Measurements from ENCODE around the gene PRKAG2. TPM values are rescaled to one million over a fixed set of nuclear protein-coding genes. Genes with fewer than 3 reads are reported as not detected.

Gene PRKAG2
- total RNA-seq, 1 donor from 2014 or later: 17.9 TPM

DNA sequence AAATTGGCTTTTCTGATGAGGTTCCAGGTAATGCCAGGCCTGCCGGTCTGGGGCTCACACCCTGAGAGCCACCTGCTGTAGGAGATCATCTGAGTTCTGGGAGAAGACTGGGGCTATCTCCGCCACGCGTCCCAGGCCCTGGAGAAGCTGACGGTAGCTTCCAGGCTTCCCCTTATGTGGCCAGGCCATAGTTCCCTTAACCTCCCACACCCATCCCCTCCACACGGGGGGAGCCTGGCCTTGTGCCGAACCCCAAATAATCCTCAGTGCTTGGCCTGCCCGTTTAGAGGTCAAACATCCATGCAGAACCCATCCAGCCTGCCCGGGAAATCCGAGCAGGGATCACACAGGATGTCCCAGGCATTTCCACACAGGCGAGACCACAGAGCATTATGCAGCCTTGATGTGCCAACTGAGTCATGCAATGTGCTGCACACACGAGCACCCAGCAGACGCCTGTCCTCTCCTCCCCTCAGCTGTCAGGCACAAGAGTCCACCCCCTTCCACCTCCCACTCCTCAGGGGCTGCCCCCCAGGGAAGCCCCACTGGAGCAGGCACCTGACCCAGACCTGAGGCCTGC, 176.2 kb downstream of the PRKAG2 start:
- Mint-ChIP-seq H3K36me3 (no peaks in the 10 kb centered on the region), H3K4me3 (no peak overlapping the region), H3K27me3 (peaks cover 5% of the 10 kb centered on the region), H3K4me1 (ENCODE audit: unreplicated experiment) (peaks cover 28% of the 10 kb centered on the region), H3K27ac (no peak overlapping the region), H3K9me3 (no peaks in the 10 kb centered on the region)
- TF ChIP-seq, protein P1, sequence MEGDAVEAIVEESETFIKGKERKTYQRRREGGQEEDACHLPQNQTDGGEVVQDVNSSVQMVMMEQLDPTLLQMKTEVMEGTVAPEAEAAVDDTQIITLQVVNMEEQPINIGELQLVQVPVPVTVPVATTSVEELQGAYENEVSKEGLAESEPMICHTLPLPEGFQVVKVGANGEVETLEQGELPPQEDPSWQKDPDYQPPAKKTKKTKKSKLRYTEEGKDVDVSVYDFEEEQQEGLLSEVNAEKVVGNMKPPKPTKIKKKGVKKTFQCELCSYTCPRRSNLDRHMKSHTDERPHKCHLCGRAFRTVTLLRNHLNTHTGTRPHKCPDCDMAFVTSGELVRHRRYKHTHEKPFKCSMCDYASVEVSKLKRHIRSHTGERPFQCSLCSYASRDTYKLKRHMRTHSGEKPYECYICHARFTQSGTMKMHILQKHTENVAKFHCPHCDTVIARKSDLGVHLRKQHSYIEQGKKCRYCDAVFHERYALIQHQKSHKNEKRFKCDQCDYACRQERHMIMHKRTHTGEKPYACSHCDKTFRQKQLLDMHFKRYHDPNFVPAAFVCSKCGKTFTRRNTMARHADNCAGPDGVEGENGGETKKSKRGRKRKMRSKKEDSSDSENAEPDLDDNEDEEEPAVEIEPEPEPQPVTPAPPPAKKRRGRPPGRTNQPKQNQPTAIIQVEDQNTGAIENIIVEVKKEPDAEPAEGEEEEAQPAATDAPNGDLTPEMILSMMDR (conservative IDR thresholded peaks at IDR 0.05): no peak
- DNase-seq (ENCODE audit: extremely low spot score, unreplicated experiment): no peak

DNA sequence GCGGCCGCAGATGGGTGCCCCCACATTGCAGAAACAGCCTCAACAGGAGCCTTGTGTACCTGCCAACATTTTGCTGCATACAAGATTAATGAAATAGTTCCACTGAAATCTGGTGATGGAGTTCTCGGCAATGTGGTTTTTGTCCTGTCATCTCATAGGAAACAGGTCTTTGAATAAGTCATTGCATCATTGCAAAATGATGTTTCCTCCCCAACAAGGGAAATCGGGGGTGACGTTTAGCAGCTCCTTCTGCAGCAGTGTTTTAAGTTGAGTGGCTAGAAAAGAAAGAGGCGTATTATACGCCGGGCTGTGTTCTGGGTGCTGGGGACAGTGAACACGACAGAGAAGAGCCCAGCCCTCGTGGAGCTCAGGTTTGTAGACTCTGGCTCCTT, 177.0 kb downstream of the PRKAG2 start:
- H3K9me3 Mint-ChIP-seq: no peaks in the 10 kb centered on the region
- TF ChIP-seq, protein P1 (conservative IDR thresholded peaks at IDR 0.05): no peak
- H3K27ac Mint-ChIP-seq: no peak overlapping the region

DNA sequence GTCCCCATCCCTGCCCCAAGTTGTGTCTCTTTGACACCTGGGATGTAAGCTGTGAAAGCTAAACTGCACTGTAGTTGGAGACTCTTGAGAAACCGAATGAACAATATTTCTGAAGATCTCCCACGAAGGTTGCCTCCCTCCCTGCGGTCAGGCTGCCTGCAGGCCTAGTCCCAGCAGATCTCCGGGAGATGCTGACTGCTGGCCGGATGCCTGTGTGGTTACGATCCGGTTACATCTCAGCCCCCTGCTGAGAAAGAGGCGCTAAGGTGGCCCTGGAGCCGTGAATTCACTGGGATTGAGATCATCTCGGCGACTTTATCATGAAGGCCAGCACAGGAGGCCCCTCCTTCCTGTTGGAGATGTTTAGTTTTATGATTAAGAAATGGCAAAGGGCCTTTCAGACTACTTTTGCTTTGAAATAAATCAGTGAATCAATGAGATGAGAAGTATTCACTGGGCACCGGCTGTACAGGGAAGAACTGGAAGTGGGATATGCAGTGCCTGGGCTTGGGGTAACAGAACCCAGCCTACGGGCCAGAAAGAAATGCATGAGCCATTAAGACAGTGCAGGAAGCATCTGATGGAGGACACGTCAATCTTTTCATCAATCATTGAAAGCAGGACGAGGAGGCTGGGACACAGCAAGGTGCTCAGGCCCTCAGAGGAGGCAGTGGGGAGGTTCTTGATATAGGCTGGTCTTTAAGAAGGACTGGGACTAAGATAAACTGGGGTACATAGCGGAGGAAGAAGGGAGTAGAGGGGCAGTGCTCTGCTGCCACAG, 177.6 kb downstream of the PRKAG2 start:
- Mint-ChIP-seq H3K27ac (no peak overlapping the region), H3K9me3 (no peaks in the 10 kb centered on the region), H3K4me3 (no peak overlapping the region), H3K27me3 (no peaks in the 10 kb centered on the region), H3K4me1 (ENCODE audit: unreplicated experiment) (peaks cover 28% of the 10 kb centered on the region), H3K36me3 (no peaks in the 10 kb centered on the region)
- no peak for DNase-seq (ENCODE audit: extremely low spot score, unreplicated experiment)
- TF ChIP-seq, protein P1 (conservative IDR thresholded peaks at IDR 0.05): no peak

More for the DNA sequence above, 177.0 kb downstream of the PRKAG2 start:
- no peak overlapping the region for H3K4me3 Mint-ChIP-seq
- H3K36me3 Mint-ChIP-seq: no peaks in the 10 kb centered on the region
- H3K27me3 Mint-ChIP-seq: no peaks in the 10 kb centered on the region
- peaks cover 26% of the 10 kb centered on the region for H3K4me1 Mint-ChIP-seq (ENCODE audit: unreplicated experiment)
- no peak for DNase-seq (ENCODE audit: extremely low spot score, unreplicated experiment)

DNA sequence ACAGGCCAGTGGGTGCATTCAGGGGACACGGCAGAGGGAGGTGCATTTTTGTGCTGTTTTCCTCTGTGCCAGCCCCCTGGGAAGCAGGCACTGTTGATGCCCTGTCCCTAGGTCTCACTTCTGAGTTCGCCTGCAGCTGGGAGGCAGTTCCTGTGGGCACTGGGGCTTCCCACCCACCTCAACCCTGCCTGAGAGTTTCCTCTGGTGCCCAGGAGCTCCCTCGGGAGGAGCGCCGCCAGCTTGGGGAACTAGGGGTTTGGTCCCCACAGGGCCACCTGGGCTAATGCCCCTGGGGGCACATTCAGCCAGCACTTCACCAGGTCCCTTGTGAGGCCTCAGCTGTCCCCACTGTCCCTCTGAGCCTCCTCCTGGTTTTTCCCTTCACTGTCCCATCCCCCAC, 179.0 kb downstream of the PRKAG2 start:
- TF ChIP-seq, protein P1 (conservative IDR thresholded peaks at IDR 0.05): no peak
- no peaks in the 10 kb centered on the region for H3K36me3 Mint-ChIP-seq
- DNase-seq (ENCODE audit: extremely low spot score, unreplicated experiment): no peak
- H3K4me1 Mint-ChIP-seq (ENCODE audit: unreplicated experiment): peaks cover 31% of the 10 kb centered on the region
- H3K9me3 Mint-ChIP-seq: no peaks in the 10 kb centered on the region
- no peak overlapping the region for H3K4me3 Mint-ChIP-seq
- no peaks in the 10 kb centered on the region for H3K27me3 Mint-ChIP-seq
- H3K27ac Mint-ChIP-seq: no peak overlapping the region

DNA sequence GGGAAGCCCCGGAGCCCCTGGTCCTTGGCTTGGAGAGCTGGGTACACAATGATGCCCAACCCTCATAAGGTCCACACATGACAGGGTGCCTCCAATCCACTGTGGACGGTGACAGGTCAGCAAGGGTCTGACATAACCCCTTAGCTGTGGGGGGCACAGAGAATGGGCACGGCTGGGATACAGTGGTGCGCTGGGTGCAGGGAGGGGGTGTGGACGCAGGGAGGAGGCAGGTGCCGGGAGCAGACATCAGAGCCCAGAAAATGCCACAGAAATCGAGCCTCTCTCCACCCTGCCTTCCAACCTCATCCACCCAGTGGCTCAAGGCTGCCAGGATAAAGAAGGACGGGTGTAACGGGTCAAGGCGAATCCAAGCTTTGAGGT, 179.4 kb downstream of the PRKAG2 start:
- Mint-ChIP-seq H3K36me3 (no peaks in the 10 kb centered on the region), H3K27me3 (no peaks in the 10 kb centered on the region), H3K4me1 (ENCODE audit: unreplicated experiment) (peaks cover 31% of the 10 kb centered on the region), H3K27ac (no peak overlapping the region), H3K4me3 (no peak overlapping the region), H3K9me3 (no peaks in the 10 kb centered on the region)
- DNase-seq (ENCODE audit: extremely low spot score, unreplicated experiment): no peak
- TF ChIP-seq, protein P1 (conservative IDR thresholded peaks at IDR 0.05): no peak

Data from type B pancreatic cell (in vitro differentiated cells).